Tibial nerve (tissue), 4 donors: ENCODE results near the gene GPR142. TPM values are rescaled to one million over a fixed set of nuclear protein-coding genes. Genes with fewer than 3 reads are reported as not detected.

Source experiments
- DNase-seq, 2 donors: peaks; one replicate each; pipeline ENCODE4 v3.0.0-alpha.2; 2019; ENCODE audit warnings: low spot score in 2 of 2
- H3K27ac ChIP-seq, 4 donors: fragments of 200-600 bp; sonication (generic) in 3 of 4; one replicate each; pipeline ENCODE4 v1.5.1; 2017 to 2019; ENCODE audit warnings: mild to moderate bottlenecking in 1 of 4
- H3K27me3 ChIP-seq, 2 donors: fragments of 200-600 bp; sonication (generic) in 1 of 2; one replicate each; pipeline versions ENCODE4 v1.5.1 to v1.6.0; 2017 to 2019
- H3K36me3 ChIP-seq, 3 donors: fragments of 200-600 bp; sonication (generic); one replicate each; pipeline ENCODE4 v1.5.1; 2018 to 2019
- H3K4me1 ChIP-seq, 4 donors: fragments of 200-600 bp; sonication (generic) in 3 of 4; one replicate each; pipeline ENCODE4 v1.5.1; 2017 to 2019
- H3K4me3 ChIP-seq, 4 donors: fragments of 200-600 bp; sonication (generic) in 3 of 4; one replicate each; pipeline ENCODE4 v1.5.1; 2017 to 2019; ENCODE audit warnings: mild to moderate bottlenecking in 1 of 4, moderate library complexity in 1 of 4
- H3K9me3 ChIP-seq, 4 donors: fragments of 200-600 bp; sonication (generic) in 3 of 4; one replicate each; pipeline ENCODE4 v1.5.1; 2017 to 2019
- EP300 ChIP-seq, 2 donors: sonication (generic); formaldehyde crosslinking; IDR thresholded peaks; one replicate each; pipeline ENCODE4 v1.6.1; 2017; ENCODE audit warnings: antibody characterized with exemption in 2 of 2, mild to moderate bottlenecking in 1 of 2
- POLR2A ChIP-seq, 2 donors: fragments of 450-650 bp; IDR thresholded peaks; one replicate each; pipeline ENCODE4 v1.6.1; 2017; ENCODE audit warnings: antibody characterized with exemption in 2 of 2, mild to moderate bottlenecking in 2 of 2, moderate library complexity in 2 of 2
- WGBS, 2 donors: methylation state at CpG; one replicate each; pipeline ENCODE4 v1.1.5; 2018; 5-methylcytosine and 5-hydroxymethylcytosine counted together
- total RNA-seq, 4 donors: library from RNA; depleted of rRNA; stranded (reverse); fragments of >200 nt; gene quantifications; one replicate each; pipeline ENCODE4 v1.1.0, GENCODE V29; 2016
- TF ChIP-seq, protein P1 (sequence below), 5 experiments: fragments of 200-600 bp in 3 of 5; fragments of 450-650 bp in 2 of 5; sonication (generic) in 3 of 5; IDR thresholded peaks; one replicate each; pipeline ENCODE4 v1.5.1; 2016 to 2019; ENCODE audit warnings: antibody characterized with exemption in 5 of 5, mild to moderate bottlenecking in 3 of 5, moderate library complexity in 2 of 5

GPR142 gene
- total RNA-seq, 4 donors from 2014 or later, result 0.59 to 2.8 TPM; not detected in 2

DNA sequence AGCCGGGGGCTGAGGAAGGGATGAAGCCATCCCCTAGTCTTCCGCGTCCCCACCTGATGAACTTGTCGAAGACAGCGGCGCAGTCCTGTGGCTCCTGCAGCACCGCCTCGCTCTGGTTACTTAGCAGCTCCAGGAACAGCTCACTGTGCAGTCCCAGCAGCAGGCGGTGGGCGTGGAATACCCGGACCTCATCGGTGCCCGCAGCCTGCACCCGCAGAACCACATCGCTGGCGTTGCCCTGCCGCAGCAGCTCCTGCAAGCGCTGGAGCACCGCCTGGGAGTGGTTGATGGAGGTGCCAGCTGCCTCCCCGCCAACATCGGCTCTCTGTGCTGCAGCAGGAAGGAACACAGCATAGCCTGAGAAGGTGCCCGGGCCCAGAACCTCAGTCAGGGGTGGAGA is 7.4 kb upstream of the GPR142 start:
- DNase-seq, result no peak
- WGBS, 2 donors, result 94 to 95% methylated on average over 18 to 22 of the region's 22 CpGs
- Histone ChIP-seq H3K4me1 (peaks cover 0 to 24% (median 5%) of the 10 kb centered on the region in 4 donors), H3K4me3 (no peak overlapping the region), H3K36me3 (no peaks in the 10 kb centered on the region), H3K9me3 (no peaks in the 10 kb centered on the region), H3K27ac (no peak overlapping the region), H3K27me3 (peaks cover 0 to 69% of the 10 kb centered on the region in 2 donors)
- TF ChIP-seq EP300 (IDR thresholded peaks at IDR 0.05) (no peak), POLR2A (IDR thresholded peaks at IDR 0.05) (no peak)
- TF ChIP-seq, protein P1, sequence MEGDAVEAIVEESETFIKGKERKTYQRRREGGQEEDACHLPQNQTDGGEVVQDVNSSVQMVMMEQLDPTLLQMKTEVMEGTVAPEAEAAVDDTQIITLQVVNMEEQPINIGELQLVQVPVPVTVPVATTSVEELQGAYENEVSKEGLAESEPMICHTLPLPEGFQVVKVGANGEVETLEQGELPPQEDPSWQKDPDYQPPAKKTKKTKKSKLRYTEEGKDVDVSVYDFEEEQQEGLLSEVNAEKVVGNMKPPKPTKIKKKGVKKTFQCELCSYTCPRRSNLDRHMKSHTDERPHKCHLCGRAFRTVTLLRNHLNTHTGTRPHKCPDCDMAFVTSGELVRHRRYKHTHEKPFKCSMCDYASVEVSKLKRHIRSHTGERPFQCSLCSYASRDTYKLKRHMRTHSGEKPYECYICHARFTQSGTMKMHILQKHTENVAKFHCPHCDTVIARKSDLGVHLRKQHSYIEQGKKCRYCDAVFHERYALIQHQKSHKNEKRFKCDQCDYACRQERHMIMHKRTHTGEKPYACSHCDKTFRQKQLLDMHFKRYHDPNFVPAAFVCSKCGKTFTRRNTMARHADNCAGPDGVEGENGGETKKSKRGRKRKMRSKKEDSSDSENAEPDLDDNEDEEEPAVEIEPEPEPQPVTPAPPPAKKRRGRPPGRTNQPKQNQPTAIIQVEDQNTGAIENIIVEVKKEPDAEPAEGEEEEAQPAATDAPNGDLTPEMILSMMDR (IDR thresholded peaks at IDR 0.05), result no peak

DNA sequence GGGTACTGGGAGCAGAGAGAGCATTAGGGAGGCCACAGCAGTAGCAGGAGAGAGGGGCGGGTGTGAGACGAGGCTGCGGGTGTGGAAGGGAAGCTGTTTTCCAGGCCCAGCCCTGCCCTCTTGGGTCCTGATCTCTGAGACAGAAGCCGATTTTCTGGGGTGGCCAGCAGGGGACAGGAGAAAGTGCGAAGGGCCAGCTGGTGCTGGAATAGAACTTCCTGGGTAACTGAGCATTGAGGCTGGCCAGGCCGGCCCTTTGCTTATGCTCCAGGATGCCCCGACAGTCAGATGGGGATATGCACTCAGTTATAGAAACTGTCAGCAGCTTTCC is 6.4 kb upstream of the GPR142 start:
- DNase-seq, result no peak

DNA sequence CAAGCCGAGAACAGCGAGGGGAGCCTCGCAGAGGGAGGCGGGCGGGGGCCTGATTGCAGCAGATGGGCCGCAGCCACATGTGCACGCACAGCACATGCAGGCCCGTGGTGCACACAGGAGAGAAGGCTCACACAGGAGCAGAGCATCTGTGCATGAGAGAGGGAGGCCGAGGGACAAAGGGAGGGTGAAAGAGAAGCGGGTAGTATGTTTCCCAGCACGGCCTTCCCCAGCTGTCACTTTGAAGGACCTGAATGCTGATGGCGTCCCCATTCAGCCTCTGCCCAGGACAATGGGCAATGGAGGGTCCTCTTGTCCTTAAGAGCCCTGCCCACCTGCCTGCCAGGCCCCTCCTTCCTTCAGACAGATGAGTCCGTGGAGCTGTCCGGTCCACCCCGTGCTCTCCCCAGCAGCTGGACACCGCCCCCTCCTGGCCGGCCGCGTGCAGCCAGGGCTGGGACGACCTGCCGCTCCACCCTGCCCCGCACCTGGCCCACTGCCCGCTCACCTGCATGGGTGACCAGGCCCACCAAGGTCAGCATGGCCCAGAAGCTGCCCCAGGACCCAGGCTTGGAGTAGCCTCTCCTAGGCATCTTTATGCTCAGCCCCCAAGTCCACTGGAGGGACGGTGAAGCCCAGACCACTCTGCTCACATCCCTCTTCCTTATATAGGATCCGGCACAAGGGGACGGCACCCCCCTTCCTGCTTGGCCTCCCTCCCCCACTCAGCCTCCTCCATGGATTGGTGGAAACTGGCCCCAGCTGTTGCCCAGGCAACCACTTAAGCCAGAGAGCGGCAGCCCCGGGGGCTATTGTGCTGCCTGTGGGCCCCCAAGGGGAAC is 5.9 kb upstream of the GPR142 start, which contains the start of gene BTBD17:
Gene BTBD17, minus strand, starts transcription at position 639 of the 839 bp plus-strand sequence. Its CDS starts 49 bp downstream, at position 590.
- H3K4me3 ChIP-seq, result no peak within 1 kb of the TSS
- H3K9me3 ChIP-seq, result no peaks in the 10 kb centered on the region
- WGBS, 2 donors, result 25 to 26% methylated on average over 25 to 26 of the region's 28 CpGs
- TF ChIP-seq EP300 (IDR thresholded peaks at IDR 0.05), result no peak
- TF ChIP-seq, protein P1 (IDR thresholded peaks at IDR 0.05), result peak; percentile 55 to 78 (median 69)
- peak; percentile 20 to 39 for DNase-seq
- H3K36me3 ChIP-seq, result no peaks in the 10 kb centered on the region
- no peak within 1 kb of the TSS for H3K27ac ChIP-seq
- peaks cover 0 to 55% of the 10 kb centered on the region in 2 donors for H3K27me3 ChIP-seq
- peaks cover 0 to 22% (median 5%) of the 10 kb centered on the region in 4 donors for H3K4me1 ChIP-seq

More for the DNA sequence above, 6.4 kb upstream of the GPR142 start:
- Histone ChIP-seq H3K27ac (no peak overlapping the region), H3K4me3 (no peak overlapping the region), H3K9me3 (no peaks in the 10 kb centered on the region), H3K4me1 (peaks cover 0 to 24% (median 5%) of the 10 kb centered on the region in 4 donors), H3K27me3 (peaks cover 0 to 61% of the 10 kb centered on the region in 2 donors), H3K36me3 (no peaks in the 10 kb centered on the region)
- 49 to 54% methylated on average over 7 of the region's 7 CpGs for WGBS, 2 donors
- TF ChIP-seq, protein P1 (IDR thresholded peaks at IDR 0.05), result no peak
- TF ChIP-seq POLR2A (IDR thresholded peaks at IDR 0.05) (no peak), EP300 (IDR thresholded peaks at IDR 0.05) (no peak)

DNA sequence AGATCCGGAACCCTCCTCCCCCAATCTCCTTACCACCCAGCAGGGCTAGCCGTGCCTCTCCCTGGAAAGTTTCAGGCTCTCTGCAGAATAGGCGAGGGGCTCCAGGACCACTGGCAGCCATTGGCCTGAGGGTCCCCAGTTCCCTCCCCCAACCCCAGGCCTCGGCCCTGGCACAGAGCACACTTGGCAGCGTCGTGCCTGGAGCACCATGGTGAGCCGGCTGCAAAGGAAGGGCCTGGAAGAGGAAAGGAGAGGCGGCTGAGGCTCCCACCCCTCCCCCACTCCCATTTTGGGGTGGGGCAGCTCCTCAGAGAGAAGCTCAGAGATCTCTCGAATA is 5.3 kb upstream of the GPR142 start:
- 13 to 24% methylated on average over 8 to 9 of the region's 9 CpGs for WGBS, 2 donors
- no peaks in the 10 kb centered on the region for H3K9me3 ChIP-seq

More for the DNA sequence above, 5.3 kb upstream of the GPR142 start:
- Histone ChIP-seq H3K27me3 (peaks cover 0 to 51% of the 10 kb centered on the region in 2 donors), H3K27ac (no peak overlapping the region), H3K4me1 (peaks cover 0 to 16% (median 4%) of the 10 kb centered on the region in 4 donors), H3K4me3 (no peak overlapping the region), H3K36me3 (no peaks in the 10 kb centered on the region)
- TF ChIP-seq, protein P1 (IDR thresholded peaks at IDR 0.05), result no peak
- no peak for TF ChIP-seq EP300 (IDR thresholded peaks at IDR 0.05)
- TF ChIP-seq POLR2A (IDR thresholded peaks at IDR 0.05), result no peak
- no peak for DNase-seq
